Islet precursor cell (in vitro differentiated cells): ENCODE results near the gene KLHL40.

ENCODE experiments used
- DNase-seq: peaks from one replicate; pipeline ENCODE4 v3.0.0-alpha.2; 2018

KLHL40 gene

GRCh38 chr3:42658091-42658770 lies 27.1 kb upstream of the KLHL40 start:
- DNase-seq, result peak; percentile 60

GRCh38 chr3:42658771-42659390 lies 26.5 kb upstream of the KLHL40 start:
- DNase-seq, result peak; percentile 45

GRCh38 chr3:42659451-42660130 lies 25.7 kb upstream of the KLHL40 start:
- peak; percentile 55 for DNase-seq

GRCh38 chr3:42660131-42660715 lies 25.1 kb upstream of the KLHL40 start:
- peak; percentile 56 for DNase-seq

GRCh38 chr3:42660898-42661297 lies 24.4 kb upstream of the KLHL40 start:
- DNase-seq, result peak; percentile 53

GRCh38 chr3:42661593-42662022 lies 23.7 kb upstream of the KLHL40 start:
- DNase-seq, result peak; percentile 35

GRCh38 chr3:42662037-42662812 lies 23.1 kb upstream of the KLHL40 start:
- DNase-seq, result peak; percentile 44

- DNase-seq, result peak; percentile 42
Measured at GRCh38 chr3:42662813-42663535, 22.4 kb upstream of the KLHL40 start.

GRCh38 chr3:42663581-42664437 lies 21.5 kb upstream of the KLHL40 start:
- DNase-seq, result peak; percentile 44

- peak; percentile 20 for DNase-seq
Measured at GRCh38 chr3:42664438-42664803, 20.9 kb upstream of the KLHL40 start.

GRCh38 chr3:42665050-42665878 lies 20.1 kb upstream of the KLHL40 start:
- DNase-seq, result peak; percentile 43

- DNase-seq, result peak; percentile 21
Measured at GRCh38 chr3:42666022-42666421, 19.3 kb upstream of the KLHL40 start.

GRCh38 chr3:42666577-42666998 lies 18.7 kb upstream of the KLHL40 start:
- peak; percentile 39 for DNase-seq

GRCh38 chr3:42667096-42667522 lies 18.2 kb upstream of the KLHL40 start:
- DNase-seq, result peak; percentile 50

GRCh38 chr3:42667523-42668412 lies 17.6 kb upstream of the KLHL40 start:
- DNase-seq, result no peak

- no peak for DNase-seq
Measured at GRCh38 chr3:42668413-42668760, 16.9 kb upstream of the KLHL40 start.

GRCh38 chr3:42668793-42669217 lies 16.5 kb upstream of the KLHL40 start:
- DNase-seq, result no peak

GRCh38 chr3:42670051-42670576 lies 15.2 kb upstream of the KLHL40 start:
- no peak for DNase-seq

GRCh38 chr3:42670670-42671069 lies 14.7 kb upstream of the KLHL40 start:
- DNase-seq, result no peak
